Adipocyte (in vitro differentiated cells): ENCODE measurements around the gene TBC1D25.

Source experiments
- DNase-seq: peaks from one replicate; pipeline ENCODE4 v3.0.0-alpha.2; 2015; ENCODE audit warnings: low read depth
- H3K27me3 ChIP-seq: replicated peaks from 2 replicates; pipeline ENCODE4 v1.7.0; 2013; ENCODE audit warnings: mild to moderate bottlenecking, low read length, moderate library complexity; ENCODE audit not compliant: control insufficient read depth, insufficient read depth
- H3K36me3 ChIP-seq: 2 replicates; pipeline ENCODE4 v1.7.0; 2013; ENCODE audit warnings: low read length, mild to moderate bottlenecking, moderate library complexity; ENCODE audit not compliant: control insufficient read depth, insufficient read depth, severe bottlenecking
- H3K4me1 ChIP-seq: 2 replicates; pipeline ENCODE4 v1.7.0; 2013; ENCODE audit warnings: mild to moderate bottlenecking, low read length, moderate library complexity; ENCODE audit not compliant: control insufficient read depth, insufficient read depth
- H3K4me3 ChIP-seq: 2 replicates; pipeline ENCODE4 v1.7.0; 2013; ENCODE audit warnings: mild to moderate bottlenecking, low read length, moderate library complexity
- H3K9ac ChIP-seq: 2 replicates; pipeline ENCODE4 v1.7.0; 2013; ENCODE audit warnings: mild to moderate bottlenecking, low read length, moderate library complexity
- H3K9me3 ChIP-seq: 2 replicates; pipeline ENCODE4 v1.7.0; 2013; ENCODE audit warnings: mild to moderate bottlenecking, low read length, moderate library complexity; ENCODE audit not compliant: control insufficient read depth

TBC1D25 gene

DNA sequence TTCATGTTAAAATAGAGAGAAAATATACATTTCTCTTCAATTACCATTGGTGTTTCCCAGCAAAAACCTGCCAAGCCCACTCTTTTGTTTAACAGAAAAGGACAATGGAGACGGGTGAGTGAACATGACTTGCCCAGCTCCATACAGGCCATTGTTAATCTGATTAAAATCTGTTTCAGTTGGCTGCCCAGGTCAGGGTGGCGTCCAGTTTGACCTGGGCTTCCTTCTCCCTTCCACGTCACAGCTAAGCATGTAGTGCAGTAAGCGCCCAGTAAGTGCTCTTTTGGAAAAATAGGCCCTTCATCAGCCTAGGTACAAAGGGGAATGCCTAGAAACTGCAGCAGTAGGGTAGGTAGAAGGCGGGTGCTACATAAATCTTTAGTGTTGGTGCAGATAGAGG lies 32.3 kb upstream of the TBC1D25 start:
- no peak for DNase-seq
- Histone ChIP-seq H3K36me3 (no peaks in the 10 kb centered on the region), H3K27me3 (peaks cover 5% of the 10 kb centered on the region), H3K4me3 (no peak overlapping the region), H3K9me3 (no peaks in the 10 kb centered on the region), H3K4me1 (no peaks in the 10 kb centered on the region), H3K9ac (no peak overlapping the region)

DNA sequence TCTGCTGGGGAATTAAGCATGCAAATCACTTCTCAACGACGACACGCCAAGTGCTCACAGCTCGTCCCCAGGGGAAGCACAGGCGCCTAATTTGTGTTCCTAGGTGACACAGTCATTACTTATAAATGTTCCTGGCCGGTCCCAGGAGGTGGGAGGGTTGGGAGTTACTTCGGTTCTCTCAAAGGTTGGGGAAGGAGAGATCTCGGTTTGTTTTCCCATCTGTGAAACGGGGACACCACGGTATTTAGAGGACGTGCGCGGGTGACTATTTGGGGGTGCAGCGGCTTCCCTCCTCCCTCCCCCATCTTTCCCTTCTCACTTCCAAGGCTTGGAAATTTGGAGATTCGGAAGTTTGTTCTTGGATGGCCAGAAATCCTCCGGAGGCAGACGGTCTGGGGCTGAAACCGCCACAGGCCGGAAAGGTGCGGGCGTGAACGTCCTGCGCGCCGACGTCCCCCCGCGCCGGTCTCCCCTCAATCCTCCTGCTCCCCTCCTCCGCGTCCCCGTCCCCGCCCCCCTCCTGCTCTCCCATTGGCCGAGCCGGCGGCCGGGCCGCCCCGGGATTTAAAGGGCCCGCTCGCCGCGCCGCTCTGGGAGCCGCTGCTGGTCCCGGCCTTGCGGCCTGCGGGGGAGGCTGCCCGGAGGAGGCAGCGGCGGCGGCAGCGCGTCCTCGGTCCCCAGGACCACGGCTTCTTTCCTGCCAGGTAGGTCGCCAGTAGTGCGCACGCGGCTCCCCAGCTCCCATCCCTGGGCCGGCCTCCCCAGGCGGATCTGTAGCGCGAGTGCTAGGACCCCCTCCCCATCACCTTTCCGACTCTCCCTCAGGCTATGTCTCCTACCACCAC lies 30.9 kb upstream of the TBC1D25 start, which contains the start of gene PORCN:
Gene PORCN, plus strand, starts transcription at position 593 of the 845 bp plus-strand sequence. CDS start 829 bp downstream, outside the sequence.
- peak; percentile 83 for DNase-seq
- Histone ChIP-seq H3K4me3 (peak within 1 kb of the TSS; percentile 84), H3K4me1 (no peaks in the 10 kb centered on the region), H3K27me3 (no peaks in the 10 kb centered on the region), H3K9ac (peak within 1 kb of the TSS; percentile 86), H3K36me3 (no peaks in the 10 kb centered on the region), H3K9me3 (no peaks in the 10 kb centered on the region)

DNA sequence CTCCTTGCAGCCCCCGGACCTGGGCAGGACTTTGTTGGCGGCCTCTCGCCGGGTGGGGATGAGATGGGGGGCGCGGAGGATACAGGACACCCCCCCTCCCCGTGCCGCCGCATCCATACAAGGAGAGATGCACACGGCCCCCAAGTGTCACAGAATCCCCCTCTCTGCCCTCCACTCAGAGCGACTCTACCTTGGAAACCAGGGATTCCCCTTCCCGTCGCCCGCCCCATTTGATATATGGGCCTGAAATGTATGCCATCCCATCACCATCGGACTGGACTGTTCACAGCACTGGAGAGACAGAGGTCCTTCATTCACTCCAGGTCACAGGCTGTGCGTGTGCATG lies 30.3 kb upstream of the TBC1D25 start:
- peak overlapping the region; percentile 86 for H3K9ac ChIP-seq
- H3K36me3 ChIP-seq: no peaks in the 10 kb centered on the region
- no peaks in the 10 kb centered on the region for H3K27me3 ChIP-seq
- no peaks in the 10 kb centered on the region for H3K9me3 ChIP-seq
- peak overlapping the region; percentile 84 for H3K4me3 ChIP-seq
- no peak for DNase-seq
- no peaks in the 10 kb centered on the region for H3K4me1 ChIP-seq

DNA sequence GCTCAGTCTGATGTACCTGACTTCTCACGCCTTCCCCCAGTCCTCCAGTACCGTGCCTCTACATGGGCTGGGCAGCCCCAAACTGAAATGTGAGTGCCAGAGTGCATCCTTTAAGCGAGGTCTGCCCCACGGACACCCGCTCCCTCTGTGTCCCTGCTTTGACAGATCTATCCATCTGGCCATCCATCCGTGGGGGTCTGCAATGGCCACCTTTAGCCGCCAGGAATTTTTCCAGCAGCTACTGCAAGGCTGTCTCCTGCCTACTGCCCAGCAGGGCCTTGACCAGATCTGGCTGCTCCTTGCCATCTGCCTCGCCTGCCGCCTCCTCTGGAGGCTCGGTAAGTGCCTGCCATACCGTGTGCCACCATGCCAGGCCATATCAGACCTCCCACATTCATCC lies 29.9 kb upstream of the TBC1D25 start:
- Histone ChIP-seq H3K27me3 (no peaks in the 10 kb centered on the region), H3K9me3 (no peaks in the 10 kb centered on the region), H3K4me3 (peak overlapping the region; percentile 84), H3K9ac (peak overlapping the region; percentile 86), H3K36me3 (no peaks in the 10 kb centered on the region), H3K4me1 (no peaks in the 10 kb centered on the region)
- DNase-seq: no peak

DNA sequence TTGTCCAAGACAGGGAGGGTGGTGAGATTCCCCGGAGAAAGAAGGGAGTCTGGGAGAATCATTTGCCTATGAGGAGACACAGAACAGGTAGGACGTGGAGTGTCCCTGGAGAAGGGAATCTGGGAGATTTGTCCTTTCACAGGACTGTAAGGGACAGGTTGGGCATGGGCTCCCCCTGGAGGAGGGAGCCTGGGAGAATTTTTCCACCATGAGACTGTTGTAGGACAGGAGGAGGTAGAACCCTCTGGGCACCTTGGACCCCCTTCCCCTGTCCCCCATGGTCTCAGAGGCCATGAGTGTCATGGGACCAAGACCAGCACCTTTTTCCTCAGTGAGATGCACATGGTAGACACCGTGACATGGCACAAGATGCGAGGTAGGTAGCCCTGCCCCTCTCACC lies 28.0 kb upstream of the TBC1D25 start:
- Histone ChIP-seq H3K36me3 (peaks cover 3% of the 10 kb centered on the region), H3K27me3 (no peaks in the 10 kb centered on the region), H3K4me3 (no peak overlapping the region), H3K4me1 (no peaks in the 10 kb centered on the region), H3K9me3 (no peaks in the 10 kb centered on the region), H3K9ac (no peak overlapping the region)
- DNase-seq: peak; percentile 44

DNA sequence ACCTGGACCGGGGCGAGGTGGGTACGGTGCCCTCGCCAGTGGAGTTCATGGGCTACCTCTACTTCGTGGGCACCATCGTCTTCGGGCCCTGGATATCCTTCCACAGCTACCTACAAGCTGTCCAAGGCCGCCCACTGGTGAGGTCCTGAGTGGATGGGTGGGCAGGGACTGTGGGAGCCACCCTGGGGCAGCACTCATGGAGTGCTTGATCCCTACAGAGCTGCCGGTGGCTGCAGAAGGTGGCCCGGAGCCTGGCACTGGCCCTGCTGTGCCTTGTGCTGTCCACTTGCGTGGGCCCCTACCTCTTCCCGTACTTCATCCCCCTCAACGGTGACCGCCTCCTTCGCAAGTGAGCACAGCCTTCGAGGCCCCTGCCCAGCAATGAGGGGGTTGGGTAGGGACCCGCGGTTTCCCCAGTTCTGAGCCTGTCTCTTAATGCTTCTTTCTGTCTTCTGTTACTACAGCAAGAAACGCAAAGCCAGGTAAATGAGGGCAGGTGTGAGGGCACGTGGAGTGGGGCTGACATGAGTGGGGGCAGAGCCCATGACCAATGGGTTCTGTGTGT lies 27.1 kb upstream of the TBC1D25 start:
- H3K36me3 ChIP-seq: peaks cover 3% of the 10 kb centered on the region
- H3K4me1 ChIP-seq: no peaks in the 10 kb centered on the region
- H3K9me3 ChIP-seq: no peaks in the 10 kb centered on the region
- no peak for DNase-seq
- H3K4me3 ChIP-seq: no peak overlapping the region
- H3K27me3 ChIP-seq: no peaks in the 10 kb centered on the region
- no peak overlapping the region for H3K9ac ChIP-seq

DNA sequence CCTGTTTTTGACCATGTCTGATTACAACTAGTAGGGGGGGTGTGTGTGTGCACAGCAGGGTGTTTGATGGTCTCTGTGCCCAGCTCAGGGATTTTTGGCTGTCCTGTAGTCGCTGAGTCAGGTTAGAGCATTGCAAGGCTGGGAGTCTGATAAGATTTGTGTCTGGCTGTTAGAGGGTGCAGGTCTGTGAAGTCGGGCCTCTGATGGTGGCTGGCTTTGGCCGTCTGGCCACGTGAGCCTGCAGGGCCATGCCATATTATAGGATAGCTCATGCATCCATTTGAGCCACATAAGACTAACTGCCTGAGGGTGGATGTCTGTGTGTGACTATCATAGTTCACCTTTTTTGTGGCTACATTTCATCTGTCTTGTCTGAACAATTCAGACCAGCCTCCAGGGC lies 25.8 kb upstream of the TBC1D25 start:
- no peak overlapping the region for H3K9ac ChIP-seq
- H3K4me3 ChIP-seq: no peak overlapping the region
- no peak for DNase-seq
- H3K36me3 ChIP-seq: peaks cover 3% of the 10 kb centered on the region
- no peaks in the 10 kb centered on the region for H3K27me3 ChIP-seq
- no peaks in the 10 kb centered on the region for H3K4me1 ChIP-seq
- H3K9me3 ChIP-seq: no peaks in the 10 kb centered on the region

DNA sequence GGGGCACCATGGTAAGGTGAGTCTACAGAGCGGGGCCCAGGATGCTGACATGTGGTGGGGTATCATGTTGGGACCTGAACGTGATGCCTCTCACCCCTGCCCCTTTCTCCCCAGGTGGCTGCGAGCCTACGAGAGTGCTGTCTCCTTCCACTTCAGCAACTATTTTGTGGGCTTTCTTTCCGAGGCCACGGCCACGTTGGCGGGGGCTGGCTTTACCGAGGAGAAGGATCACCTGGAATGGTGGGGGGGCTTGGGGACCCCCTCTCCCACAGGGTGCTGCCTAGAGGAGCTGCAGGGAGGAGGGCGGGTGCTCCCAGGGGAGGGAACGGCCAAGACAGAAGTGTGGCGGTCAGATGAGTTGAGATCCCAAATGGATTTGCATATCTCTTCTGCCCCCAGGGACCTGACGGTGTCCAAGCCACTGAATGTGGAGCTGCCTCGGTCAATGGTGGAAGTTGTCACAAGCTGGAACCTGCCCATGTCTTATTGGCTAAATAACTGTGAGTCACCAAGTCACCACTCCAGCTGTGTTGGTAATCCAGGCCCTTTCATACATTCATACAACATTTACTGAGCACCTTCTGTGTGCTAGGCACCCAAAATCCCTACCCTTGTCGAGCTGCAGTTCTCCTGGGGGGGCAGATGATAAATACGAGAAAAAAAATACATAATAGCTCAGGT lies 25.2 kb upstream of the TBC1D25 start:
- Histone ChIP-seq H3K4me1 (no peaks in the 10 kb centered on the region), H3K9me3 (no peaks in the 10 kb centered on the region), H3K36me3 (peaks cover 3% of the 10 kb centered on the region), H3K4me3 (no peak overlapping the region), H3K9ac (no peak overlapping the region), H3K27me3 (no peaks in the 10 kb centered on the region)
- DNase-seq: no peak

DNA sequence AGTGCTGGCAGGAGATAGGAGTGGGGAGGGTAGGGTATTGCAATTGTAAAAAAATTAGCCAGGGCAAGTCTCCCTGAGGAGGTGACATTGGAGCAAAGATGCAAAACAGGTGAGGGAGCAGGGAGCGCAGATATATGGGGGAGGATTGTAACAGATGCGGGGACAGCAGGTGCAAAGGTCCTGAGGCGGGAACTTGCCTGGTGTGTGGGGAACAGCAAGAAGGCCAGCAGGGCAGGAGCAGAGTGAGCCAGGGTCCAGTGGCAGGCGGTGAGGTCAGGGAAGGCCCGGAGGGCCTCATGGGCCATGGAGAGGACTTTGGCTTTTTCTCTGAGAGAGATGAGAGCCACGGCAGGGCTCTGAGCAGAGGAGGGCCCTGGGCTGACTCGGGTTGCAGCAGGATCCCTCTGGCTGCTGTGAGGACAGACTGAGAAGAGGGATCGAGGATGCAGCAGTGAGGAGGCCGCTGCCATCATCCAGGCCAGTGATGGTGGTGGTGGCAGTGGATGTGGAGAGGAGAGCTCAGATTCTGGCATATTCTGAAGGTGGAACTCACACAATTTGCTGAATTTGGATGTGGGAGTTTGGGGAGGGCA lies 24.6 kb upstream of the TBC1D25 start:
- DNase-seq: no peak
- Histone ChIP-seq H3K4me1 (no peaks in the 10 kb centered on the region), H3K36me3 (peaks cover 3% of the 10 kb centered on the region), H3K27me3 (no peaks in the 10 kb centered on the region), H3K4me3 (no peak overlapping the region), H3K9ac (no peak overlapping the region), H3K9me3 (no peaks in the 10 kb centered on the region)

DNA sequence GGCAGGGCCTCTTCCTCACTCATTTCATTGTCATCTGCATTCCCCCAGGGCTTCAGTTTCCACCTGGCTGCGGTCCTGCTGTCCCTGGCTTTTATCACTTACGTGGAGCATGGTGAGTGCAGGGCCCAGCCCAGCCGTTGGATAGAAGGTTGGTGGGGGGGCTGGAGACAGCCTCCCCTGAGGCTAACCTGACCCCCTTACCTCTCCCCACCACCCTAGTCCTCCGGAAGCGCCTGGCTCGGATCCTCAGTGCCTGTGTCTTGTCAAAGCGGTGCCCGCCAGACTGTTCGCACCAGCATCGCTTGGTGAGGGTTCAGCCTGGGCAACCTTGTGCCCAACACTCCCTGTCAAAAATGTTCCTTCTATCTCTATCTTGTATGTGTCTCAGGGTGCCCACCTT lies 23.7 kb upstream of the TBC1D25 start:
- no peaks in the 10 kb centered on the region for H3K4me1 ChIP-seq
- H3K4me3 ChIP-seq: no peak overlapping the region
- no peak for DNase-seq
- no peak overlapping the region for H3K9ac ChIP-seq
- H3K36me3 ChIP-seq: peaks cover 3% of the 10 kb centered on the region
- H3K9me3 ChIP-seq: no peaks in the 10 kb centered on the region
- no peaks in the 10 kb centered on the region for H3K27me3 ChIP-seq

DNA sequence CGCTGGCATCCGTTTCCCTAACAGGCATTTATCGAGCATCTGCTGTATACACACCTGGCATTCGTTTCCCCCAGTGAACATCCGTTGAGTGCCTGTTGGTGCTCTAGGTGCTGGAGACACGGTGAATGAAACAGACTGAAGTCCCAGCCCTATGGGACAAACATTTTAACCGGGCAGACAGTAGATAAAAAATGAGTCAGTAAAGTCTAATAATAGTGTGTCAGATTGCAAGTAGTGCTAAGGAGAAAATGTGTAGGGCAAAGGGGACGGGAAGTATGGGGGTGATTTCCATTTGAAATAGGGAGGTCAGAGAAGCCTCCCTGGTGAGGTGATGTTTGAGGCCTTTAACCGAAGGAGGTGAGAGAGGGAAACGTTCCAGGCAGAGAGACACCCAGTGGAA lies 23.2 kb upstream of the TBC1D25 start:
- Histone ChIP-seq H3K36me3 (peaks cover 3% of the 10 kb centered on the region), H3K4me1 (no peaks in the 10 kb centered on the region), H3K9ac (no peak overlapping the region), H3K4me3 (no peak overlapping the region), H3K27me3 (no peaks in the 10 kb centered on the region), H3K9me3 (no peaks in the 10 kb centered on the region)
- no peak for DNase-seq
